ENCODE results near the gene WDR41.

GRCh38 chr5:77402796-77403195 lies 89.3 kb downstream of the WDR41 start:
- TF ChIP-seq POLR2A (IDR thresholded peaks at IDR 0.05) (no peak), CTCF (IDR thresholded peaks at IDR 0.05) (no peak)

Data from lower leg skin (tissue), 3 donors.